ENCODE measurements around the gene PTPN3. TPM values are rescaled to one million over a fixed set of nuclear protein-coding genes. Genes with fewer than 3 reads are reported as not detected.

PTPN3 gene
- polyA plus RNA-seq, 1 donor, result 2.1 TPM

DNA sequence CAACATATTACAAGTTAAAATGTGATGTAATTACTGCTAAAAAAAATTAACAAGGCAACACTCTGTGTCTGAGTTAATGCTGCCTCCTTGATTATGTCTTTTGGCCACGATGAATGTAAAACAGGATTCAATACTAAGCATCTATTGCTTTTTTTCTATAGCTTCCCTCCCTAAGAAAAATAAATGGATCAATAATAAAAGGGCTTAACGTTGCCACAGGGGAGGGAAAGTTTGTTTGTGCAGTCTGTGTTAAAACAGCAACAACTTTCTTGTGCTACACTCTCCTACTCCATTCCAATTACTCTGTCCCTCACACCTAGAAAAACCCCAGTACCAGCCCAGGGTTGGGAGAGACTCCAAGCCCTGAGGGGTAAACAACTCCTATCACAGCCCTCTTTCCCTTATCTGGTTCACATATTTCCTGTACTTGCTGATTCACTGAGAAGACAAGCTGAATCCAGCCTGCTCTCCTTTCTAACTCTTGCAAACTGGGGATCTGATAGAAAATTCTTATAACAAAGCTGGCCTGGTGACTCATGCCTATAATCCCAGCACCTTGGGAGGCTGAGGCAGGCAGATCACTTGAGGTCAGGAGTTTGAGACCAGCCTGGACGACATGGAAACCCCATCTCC lies 44.8 kb downstream of the PTPN3 start:
- DNase-seq (ENCODE audit: low read depth), result no peak

DNA sequence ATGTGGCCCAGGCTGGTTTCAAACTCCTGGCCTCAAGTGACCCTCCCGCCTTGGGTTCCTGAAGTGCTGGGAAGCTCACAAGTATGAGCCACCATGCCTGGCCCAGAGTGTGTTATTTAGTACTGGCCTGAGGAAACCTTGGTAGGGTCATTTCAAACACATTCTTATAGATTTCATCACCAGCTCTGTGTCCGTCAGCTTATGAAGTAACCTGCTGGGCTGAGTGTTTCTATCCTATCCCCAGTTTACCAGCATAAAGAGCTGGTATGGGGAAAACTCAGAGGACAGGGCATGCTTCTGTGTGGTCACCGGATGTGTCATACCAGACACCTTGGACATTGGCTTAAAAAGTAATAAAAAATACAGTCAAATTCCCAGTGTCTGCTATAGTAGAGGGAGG lies 45.3 kb downstream of the PTPN3 start:
- DNase-seq (ENCODE audit: low read depth), result no peak

DNA sequence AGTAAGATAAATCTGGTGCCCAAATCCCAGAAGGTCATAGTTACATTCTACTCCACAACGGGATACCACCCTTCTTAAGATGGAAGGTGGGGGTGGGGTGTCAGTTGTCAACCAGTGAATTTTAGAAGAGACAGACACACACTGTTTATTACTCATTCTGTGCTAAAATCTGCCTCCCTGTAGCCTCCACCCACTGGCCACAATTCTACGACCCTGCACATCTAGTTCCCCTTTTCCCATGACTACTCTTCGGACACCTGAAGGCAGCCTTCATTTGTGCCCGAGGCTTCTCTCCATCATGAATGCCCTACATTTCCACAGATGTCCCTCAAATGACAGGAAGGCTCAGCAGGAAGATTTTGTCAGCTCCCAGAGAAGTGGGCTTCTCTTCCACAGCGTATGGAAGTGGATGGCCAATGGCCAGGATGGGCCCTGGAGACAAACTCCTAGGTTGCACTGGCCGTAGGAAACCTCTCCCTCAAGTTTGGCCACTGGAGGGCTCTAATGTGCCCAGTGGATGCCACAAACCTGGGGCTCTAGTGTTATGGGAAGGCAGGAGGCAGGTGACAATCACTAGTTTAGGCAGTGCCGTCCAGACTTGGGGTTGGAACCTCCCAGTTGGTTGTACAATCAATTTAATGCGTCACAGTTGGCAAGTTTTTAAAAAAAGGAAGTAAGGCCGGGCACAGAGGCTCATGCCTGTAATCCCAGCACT lies 46.6 kb downstream of the PTPN3 start:
- no peak for DNase-seq (ENCODE audit: low read depth)

DNA sequence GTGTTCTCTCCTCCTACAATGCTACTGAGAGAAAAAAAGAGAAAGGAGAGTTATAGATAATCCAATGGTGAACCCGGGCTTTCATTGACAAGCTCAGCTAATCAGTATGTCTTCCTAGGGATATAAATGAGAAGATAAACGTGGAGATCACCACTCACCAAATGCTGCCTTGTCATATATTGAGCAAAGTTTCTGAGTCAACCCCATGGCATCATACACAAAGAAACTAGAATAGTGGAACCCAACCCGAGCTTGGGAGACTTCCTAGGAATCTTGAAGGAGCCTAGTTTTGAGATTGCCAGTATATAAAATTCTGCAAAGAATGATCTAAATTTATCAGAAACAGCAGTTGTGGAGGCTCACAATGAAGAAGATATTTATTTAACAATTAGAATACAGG lies 47.8 kb downstream of the PTPN3 start:
- no peak for DNase-seq (ENCODE audit: low read depth)

DNA sequence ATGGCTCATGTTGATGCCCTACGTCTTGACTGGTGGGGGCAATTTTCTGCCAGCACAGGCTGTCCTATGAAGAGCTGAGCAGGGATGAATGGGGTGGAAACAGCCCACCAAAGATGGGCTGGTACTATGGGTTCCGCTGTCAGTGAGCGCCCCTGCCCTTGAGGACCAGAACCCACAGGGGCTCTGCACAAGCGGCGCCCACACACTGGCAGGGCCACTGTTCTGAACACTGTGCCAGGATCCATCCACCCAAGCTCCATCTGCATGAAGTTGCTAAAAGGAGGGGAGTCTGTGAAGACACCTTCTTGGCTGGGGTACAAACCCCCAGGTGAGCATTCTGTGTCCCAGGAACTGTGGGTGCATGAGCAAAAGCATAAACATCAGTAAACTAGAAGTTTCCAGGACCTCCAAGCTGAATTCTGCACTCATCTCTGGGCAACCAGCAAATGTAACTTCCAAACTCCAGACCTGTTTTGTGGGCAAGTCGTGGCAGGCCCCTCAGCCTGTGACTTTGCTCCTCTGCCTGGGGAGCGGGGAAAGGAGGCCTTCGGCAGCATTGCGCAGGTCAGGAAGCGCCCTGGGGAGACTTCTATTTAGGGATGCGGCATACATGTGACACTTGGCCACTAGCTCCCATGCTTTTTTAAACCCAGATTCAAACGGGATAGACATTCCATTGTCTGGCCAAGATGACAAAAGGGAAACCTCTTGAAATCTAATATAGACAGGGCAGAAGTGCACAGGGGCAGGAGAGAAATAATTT lies 48.9 kb downstream of the PTPN3 start:
- DNase-seq (ENCODE audit: low read depth), result no peak

DNA sequence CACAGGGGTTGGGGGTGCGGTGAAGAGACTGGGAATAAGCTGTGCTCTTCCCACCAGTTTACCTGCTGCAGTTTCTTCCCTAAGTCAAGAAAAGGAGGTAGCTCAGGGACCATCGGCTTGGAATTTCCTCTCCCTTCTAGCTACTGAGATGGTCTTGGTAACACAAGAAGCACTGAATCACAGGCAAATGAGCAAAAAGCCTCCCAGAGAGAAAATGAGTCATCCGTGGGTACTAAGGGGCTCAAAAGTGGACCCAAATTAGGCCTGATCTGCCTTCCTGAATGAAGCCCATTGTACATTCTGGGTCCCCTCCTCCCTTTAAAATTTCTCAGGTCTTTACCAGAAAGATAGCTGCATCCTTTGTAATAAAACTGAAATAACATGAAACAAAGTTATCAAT lies 49.9 kb downstream of the PTPN3 start:
- no peak for DNase-seq (ENCODE audit: low read depth)

DNA sequence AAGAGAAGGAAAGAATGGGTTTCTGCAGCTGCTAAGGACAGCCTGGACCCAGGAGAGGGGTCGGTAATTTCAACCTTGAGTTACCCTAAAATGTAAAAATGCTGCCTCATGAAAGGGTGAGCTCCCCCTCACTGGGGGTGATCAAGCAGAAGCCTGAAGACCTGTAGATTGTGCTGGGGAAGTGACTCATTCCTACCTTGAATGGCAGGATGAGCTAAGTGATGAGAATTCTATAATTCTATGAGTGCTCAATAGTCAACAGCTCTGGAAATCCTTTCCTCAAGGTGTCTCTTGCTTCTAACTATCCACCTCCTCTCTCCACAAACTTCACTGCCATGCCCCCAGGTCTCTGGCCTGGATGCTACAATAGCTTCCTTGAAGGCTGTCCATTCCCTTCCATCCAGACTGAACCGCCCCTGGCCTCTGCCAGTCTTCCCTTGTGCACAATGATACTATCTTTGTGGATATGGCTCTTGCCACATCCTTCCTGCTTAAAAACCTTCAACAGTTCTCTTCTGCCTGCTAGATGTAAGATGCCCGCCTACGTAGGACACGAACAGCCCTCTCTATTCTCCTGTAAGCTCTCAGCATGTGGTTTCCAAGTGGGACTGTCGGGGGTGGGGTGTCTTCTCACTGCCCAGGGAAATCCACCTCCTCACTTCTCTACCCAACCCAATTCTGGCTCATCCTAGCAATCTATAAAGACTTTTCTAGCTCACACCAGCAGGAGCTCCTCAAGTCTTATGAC lies 50.6 kb downstream of the PTPN3 start:
- no peak for DNase-seq (ENCODE audit: low read depth)

DNA sequence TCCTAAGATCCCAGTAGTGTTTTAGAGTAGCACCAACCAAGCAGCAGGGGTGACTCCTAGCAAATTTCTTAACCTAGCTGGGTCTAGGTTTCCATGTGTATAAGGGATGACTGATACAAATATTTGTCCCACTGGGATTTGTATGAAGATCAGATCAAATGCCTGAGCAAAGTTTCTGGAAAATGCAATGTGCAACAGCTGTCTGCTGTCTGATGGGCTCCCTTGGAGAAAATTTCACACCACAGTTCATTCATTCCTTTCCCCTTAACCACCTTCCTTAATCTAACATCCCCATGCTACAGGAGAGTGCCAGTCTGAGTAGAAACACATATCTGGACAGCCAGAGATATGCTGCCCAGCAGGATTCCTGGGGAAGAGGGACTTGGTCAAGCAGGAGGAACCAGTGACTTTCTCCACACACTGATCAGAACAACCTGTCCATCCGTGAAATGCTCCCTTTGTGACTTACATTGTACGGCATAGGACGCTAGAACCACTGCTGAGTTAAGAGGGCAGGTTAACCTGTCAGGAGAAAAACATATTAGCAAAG lies 53.3 kb downstream of the PTPN3 start:
- no peak for DNase-seq (ENCODE audit: low read depth)

DNA sequence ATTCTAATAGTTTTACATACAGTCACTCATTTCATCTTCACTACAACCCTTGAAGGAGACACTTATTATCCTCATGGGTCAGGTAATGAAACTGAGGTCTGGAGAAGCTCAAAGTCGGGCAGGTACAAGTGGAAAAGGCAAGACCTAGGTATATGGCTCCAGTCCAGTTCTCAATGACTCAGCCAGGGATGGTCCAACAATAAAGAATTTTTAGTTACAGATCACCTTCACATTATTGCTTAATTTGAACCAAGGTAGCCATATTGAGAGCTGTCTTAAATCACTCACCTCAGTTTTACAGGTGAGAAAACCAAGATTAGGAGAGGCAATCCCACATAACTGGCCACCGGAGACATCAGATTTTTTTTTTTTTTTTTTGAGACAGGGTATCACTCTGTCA lies 55.4 kb downstream of the PTPN3 start:
- DNase-seq (ENCODE audit: low read depth), result no peak

DNA sequence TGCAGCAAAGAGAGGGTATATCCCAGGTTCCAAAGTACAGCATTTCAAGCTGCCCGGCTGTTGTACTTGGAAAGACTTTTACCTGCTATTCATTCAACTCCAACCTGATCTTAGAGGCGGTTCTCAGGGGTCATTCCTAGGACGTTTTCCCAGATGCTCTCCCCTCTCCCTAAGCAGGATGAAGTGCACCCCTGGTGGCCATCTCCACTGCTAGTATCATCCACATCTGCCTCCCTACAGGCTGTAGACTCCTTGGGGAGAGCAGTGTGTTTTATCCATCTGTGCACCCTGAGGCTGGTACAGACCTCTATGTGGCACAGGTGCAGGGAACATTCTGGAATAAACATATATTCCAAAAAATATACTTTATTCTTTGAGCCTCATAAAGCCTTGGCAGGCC lies 56.8 kb downstream of the PTPN3 start:
- no peak for DNase-seq (ENCODE audit: low read depth)

DNA sequence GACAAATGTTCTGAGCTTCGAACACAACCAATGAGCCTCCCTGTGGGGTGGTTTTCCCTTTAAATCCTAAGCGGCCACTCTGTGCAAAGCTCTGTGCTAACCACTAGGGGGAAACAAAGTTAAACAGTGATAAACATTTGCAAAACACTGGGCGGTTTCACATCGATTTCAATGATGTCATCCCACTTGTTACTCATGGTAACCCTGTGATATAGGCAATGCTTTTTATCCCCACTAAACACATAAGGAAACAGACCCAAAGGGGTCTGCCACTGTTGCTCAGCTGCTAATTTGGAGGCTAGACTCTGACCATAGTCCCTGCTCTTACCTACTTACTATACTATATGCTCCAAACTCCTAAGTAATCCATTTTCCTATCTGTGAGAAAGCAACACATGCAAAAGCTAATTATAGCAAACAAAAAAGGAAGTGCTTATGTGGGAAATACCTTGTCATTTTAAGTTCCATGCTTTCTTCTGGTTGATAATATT lies 57.3 kb downstream of the PTPN3 start:
- DNase-seq (ENCODE audit: low read depth), result peak; percentile 49

DNA sequence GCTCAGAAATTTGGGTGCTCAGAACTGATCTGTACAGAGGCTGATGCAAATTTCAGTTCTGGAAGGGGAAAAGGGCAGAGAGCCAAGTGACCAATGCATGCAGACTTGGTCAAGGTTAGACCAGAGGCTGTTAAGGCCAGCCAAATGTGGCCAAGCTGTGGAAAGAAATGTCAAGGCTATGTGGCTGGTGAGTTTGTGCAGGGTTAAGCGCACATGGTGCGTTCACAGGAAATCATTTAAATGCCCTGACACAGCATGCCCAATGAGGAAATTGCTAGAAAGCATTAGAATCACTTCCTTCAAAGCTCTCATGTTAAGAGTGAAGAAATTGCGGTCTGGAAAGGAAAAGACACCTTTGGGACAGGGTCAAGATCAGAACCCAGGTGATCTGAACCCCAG lies 58.0 kb downstream of the PTPN3 start:
- DNase-seq (ENCODE audit: low read depth), result no peak

DNA sequence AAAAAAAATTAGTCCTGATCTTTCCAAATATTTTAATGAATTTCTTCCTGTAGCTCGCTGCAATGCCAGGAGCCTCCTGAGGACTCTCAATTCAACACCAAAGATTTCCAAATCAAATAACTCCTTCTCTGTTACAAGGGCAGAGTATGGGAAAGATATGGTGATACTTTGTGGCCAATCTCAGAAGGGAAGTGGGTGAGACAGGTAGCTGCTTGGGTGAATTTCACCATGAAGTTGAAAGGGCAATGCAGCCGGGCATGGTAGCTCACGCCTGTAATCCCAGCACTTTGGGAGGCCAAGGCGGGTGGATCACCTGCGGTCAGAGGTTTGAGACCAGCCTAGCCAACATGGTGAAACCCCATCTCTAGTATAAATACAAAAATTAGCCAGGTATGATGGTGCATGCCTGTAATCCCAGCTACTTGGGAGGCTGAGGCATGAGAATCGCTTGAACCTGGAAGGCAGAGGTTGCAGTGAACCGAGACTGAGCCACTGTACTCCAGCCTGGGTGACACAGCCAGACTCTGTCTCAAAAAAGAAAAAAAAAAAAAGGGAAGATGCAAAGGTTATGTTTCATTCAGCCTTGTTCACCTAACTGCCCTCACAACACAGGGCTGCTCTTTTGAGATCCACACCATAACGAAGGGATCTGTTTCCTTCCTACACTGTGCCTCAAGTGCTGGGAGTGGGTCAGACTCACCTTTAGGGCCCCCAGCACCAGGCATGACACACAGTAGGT lies 58.6 kb downstream of the PTPN3 start:
- DNase-seq (ENCODE audit: low read depth), result no peak

DNA sequence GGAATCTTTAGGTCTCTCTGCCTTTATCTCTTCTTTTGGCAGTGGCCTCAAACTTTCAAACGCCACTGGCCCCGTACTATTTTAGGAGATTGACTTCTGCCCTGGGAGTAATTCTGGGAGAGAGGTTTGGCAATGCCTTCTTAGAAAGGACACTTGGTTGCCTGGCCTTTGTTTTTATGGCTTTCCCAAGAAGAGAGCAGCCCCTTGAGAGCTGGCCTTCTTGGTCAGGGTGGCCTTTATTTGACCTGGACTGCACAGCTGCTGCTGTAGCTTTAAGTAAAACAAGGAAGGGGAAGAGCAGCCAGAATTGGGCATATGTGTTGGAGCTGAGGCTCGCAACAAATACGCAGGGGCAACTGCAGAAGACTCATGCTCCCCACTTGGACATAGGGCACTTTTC lies 60.8 kb downstream of the PTPN3 start:
- no peak for DNase-seq (ENCODE audit: low read depth)

DNA sequence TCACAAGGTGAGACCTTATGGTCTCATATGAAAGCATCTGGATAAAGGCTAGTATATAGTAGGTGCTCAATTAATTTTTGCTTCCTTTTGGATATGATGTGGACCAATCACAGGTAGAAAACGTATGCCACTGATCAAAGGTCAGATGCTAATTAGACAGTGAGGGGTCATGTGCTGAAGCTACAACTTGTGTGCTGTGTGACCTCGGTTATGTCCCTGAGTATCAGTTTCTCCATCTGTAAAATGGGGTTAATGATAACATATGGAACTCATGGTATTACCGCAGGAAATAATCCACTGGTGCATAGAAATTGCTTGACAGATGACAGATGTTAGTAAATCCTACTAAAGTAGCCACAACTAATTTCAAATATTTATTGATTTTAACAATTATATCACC lies 62.0 kb downstream of the PTPN3 start:
- no peak for DNase-seq (ENCODE audit: low read depth)

DNA sequence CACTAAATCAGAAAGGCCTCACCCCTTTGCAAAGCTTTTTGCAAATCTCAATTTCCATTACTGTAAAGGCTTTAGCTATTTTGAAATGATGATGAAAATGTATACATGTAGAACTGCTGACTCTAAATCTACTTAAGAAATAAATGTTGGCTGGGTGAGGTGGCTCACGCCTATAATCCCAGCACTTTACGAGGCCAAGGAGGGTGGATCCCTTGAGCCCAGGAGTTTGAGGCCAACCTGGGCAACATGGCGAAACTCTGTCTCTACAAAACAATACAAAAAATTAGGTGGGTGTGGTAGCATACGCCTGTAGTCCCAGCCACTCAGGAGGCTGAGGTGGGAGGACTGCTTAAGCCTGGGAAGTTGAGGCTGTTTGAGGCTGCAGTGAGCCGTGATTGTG lies 64.6 kb downstream of the PTPN3 start:
- DNase-seq (ENCODE audit: low read depth), result no peak

DNA sequence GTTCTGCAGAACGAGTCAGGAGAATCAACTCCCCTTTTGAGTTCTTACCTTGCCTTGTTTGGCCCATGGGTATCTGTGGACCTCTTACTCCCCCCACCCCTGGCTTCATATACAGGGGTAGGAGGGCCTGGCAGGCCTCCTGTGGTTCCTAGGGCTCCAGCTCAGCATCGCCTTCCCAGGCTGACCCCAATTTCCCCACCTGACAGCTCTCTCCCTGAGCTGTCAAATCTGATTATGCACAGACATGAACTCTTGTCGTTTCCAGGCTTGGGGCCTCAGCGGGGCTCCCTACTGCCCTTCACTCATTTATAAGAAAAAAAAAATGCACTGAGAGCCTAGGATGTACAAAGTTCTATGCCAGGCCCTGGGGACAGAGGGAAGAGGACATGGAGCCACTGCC lies 67.9 kb downstream of the PTPN3 start:
- no peak for DNase-seq (ENCODE audit: low read depth)

DNA sequence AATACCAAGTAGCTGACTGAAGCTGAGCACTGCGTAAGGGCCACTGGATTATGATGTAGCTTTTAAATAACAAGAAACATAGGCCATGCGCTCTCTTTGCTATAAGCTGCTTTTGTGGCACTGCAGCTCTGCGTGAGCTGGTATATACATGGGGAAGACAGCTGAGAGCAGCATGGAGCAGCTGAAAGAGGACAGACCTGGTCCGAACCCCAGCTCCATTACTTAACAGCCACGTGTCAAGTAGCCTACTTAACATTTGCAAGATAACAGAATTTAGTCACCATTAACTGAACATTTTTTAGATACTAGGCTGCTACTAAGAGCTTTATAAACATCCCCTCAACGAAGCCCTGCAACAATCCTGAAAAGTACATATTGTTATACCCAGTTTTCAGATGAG lies 69.3 kb downstream of the PTPN3 start:
- DNase-seq (ENCODE audit: low read depth), result no peak

DNA sequence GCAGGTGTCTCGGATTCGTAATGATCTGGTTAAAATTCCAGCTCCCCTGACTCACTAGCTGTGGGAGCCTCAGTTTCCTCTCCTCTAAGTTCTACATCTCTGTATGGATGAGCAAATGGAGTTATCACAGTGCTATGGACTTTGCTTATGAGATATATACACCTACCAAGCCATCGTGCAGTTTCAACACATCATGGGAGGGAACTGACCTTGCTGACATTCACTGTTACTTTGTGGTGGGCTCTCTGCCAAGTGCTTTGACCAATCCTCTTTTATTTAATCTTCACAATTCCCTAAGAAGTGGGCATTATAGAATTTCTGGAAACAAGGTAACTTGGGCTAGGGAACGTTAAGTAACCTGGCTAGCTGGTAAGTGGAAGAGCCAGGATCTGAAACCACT lies 70.2 kb downstream of the PTPN3 start:
- no peak for DNase-seq (ENCODE audit: low read depth)

DNA sequence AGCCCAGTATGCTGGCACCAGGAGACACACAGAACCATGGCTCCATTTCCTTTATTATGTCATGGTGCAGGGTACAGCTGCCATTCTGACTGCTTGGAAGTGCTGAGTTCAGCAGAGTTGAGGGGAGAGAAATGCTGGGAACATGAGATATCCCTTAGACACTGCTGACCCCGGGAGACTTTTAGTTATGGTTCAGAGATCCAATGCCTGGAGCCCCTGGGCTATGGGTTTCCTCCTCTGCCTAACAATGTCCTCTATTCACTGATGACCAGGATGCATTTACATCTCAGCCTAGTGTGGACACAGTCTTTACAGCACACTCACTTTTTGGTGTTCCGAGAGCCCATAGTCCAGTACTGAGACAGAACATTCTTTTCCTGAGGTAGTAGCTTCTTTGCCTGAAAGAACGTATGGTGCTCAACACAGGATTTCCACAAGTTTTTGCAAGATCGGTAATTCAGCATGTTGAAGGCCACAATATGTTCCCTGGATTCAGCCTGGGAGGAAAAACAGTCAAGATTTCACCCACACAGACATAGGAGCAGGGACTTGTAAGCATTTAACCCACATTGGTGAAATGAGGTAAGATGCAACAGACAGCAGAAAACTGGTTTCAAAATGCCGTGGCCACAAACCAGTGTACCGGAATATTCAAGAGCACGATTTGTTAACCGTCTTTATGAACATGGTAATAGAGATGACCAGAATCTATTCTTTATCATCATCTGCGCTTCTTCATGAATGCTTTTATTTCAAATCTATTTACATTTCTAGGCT lies 71.3 kb downstream of the PTPN3 start:
- DNase-seq (ENCODE audit: low read depth), result no peak

Measured in forelimb muscle (tissue), 1 donor.